NCI-H2081 treated with DMSO at 0.1 percent for 48 hours (cell line): ENCODE measurements around the gene ST13.
"Not testable (repeated sequence)": the region's sequence is repeated elsewhere in the genome, so short reads cannot be mapped to it uniquely, and the experiment has no call there.

Source experiments
- DNase-seq: peaks from one replicate; lab custom pipeline; 2025; lab: John Stamatoyannopoulos, UW

Gene ST13

GRCh38 chr22:40856513-40857308 is at the start of gene ST13, which contains the start of gene XPNPEP3:
TSS of gene ST13 (minus strand) at chr22:40856639. CDS start at chr22:40856540, 99 bp downstream.
TSS of gene XPNPEP3 (plus strand) at chr22:40857148. CDS start at chr22:40857182, 34 bp downstream.
- peak; percentile 67 for DNase-seq

- DNase-seq = no peak
Measured at GRCh38 chr22:40904101-40904500, 47.7 kb upstream of the ST13 start.

- DNase-seq = peak; percentile 9
Measured at GRCh38 chr22:40898850-40899357, 42.5 kb upstream of the ST13 start.

- no peak for DNase-seq
Measured at GRCh38 chr22:40894417-40894816, 38.0 kb upstream of the ST13 start.

- no peak for DNase-seq
Measured at GRCh38 chr22:40890881-40891280, 34.4 kb upstream of the ST13 start.

GRCh38 chr22:40889116-40889515 is 32.7 kb upstream of the ST13 start:
- no peak for DNase-seq

- DNase-seq = no peak
Measured at GRCh38 chr22:40878922-40879321, 22.5 kb upstream of the ST13 start.

- DNase-seq = no peak
Measured at GRCh38 chr22:40877488-40877887, 21.0 kb upstream of the ST13 start.

- DNase-seq = no peak
Measured at GRCh38 chr22:40876907-40877306, 20.5 kb upstream of the ST13 start.

GRCh38 chr22:40875111-40875510 is 18.7 kb upstream of the ST13 start:
- no peak for DNase-seq

GRCh38 chr22:40874016-40874415 is 17.6 kb upstream of the ST13 start:
- no peak for DNase-seq

- DNase-seq = not testable (repeated sequence)
Measured at GRCh38 chr22:40868379-40868778, 11.9 kb upstream of the ST13 start.

- no peak for DNase-seq
Measured at GRCh38 chr22:40867109-40867508, 10.7 kb upstream of the ST13 start.

GRCh38 chr22:40862537-40862936 is 6.1 kb upstream of the ST13 start:
- no peak for DNase-seq

- no peak for DNase-seq
Measured at GRCh38 chr22:40862013-40862412, 5.6 kb upstream of the ST13 start, which contains the start of gene DNAJB7. TSS of gene DNAJB7 (minus strand) at chr22:40862113. CDS start at chr22:40861994, 119 bp downstream.

- DNase-seq = no peak
Measured at GRCh38 chr22:40857309-40857855, 943 bp upstream of the ST13 start.

GRCh38 chr22:40855979-40856512 is 393 bp downstream of the ST13 start:
- DNase-seq = no peak

GRCh38 chr22:40855071-40855978 is 1.1 kb downstream of the ST13 start:
- DNase-seq = no peak

GRCh38 chr22:40853961-40854360 is 2.5 kb downstream of the ST13 start:
- no peak for DNase-seq

- DNase-seq = no peak
Measured at GRCh38 chr22:40853333-40853732, 3.1 kb downstream of the ST13 start.

- not testable (repeated sequence) for DNase-seq
Measured at GRCh38 chr22:40845816-40846215, 10.6 kb downstream of the ST13 start.

- no peak for DNase-seq
Measured at GRCh38 chr22:40844951-40845350, 11.5 kb downstream of the ST13 start.
